ENCODE data around the gene SRC.

- TF ChIP-seq CTCF (conservative IDR thresholded peaks at IDR 0.05; ENCODE audit: low read depth, low read length) (no peak), EZH2 (IDR thresholded peaks at IDR 0.05; ENCODE audit: borderline replicate concordance, low read depth, low read length, poor library complexity, severe bottlenecking) (no peak)
Measured at GRCh38 chr20:37390891-37391525, 45.1 kb downstream of the SRC start.

Measured in A673 (cell line).